ENCODE data around the gene CCDC68. TPM values are rescaled to one million over a fixed set of nuclear protein-coding genes. Genes with fewer than 3 reads are reported as not detected.

Gene CCDC68
- total and polyA plus RNA-seq, 9 donors = 5.4 to 62.8 (median 11.2) TPM

DNA sequence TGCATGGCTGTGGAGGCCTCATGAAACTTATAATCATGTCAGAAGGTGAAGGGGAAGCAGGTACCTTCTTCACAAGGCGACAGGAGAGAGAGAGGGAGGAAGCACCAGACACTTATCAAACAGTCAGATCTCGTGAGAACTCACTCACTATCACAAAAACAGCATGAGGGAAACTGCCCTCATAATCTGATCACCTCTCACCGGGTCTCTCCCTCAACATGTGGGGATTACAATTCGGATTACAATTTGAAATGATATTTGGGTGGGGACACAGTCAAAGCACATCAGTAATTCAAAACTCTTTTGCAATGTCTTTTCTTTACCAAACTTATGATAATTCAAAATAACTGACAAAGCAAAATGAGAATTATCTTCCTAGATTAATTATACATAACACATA, 8.5 kb upstream of the CCDC68 start:
- Histone ChIP-seq H3K4me1 (ENCODE audit: insufficient read depth) (peaks cover 1% of the 10 kb centered on the region), H3K27ac (no peak overlapping the region), H3K27me3 (no peaks in the 10 kb centered on the region), H3K4me3 (no peak overlapping the region), H3K36me3 (no peaks in the 10 kb centered on the region), H3K9me3 (no peaks in the 10 kb centered on the region)
- TF ChIP-seq EP300 (IDR thresholded peaks at IDR 0.05) (no peak), POLR2A (IDR thresholded peaks at IDR 0.05) (no peak)
- TF ChIP-seq, protein P1, sequence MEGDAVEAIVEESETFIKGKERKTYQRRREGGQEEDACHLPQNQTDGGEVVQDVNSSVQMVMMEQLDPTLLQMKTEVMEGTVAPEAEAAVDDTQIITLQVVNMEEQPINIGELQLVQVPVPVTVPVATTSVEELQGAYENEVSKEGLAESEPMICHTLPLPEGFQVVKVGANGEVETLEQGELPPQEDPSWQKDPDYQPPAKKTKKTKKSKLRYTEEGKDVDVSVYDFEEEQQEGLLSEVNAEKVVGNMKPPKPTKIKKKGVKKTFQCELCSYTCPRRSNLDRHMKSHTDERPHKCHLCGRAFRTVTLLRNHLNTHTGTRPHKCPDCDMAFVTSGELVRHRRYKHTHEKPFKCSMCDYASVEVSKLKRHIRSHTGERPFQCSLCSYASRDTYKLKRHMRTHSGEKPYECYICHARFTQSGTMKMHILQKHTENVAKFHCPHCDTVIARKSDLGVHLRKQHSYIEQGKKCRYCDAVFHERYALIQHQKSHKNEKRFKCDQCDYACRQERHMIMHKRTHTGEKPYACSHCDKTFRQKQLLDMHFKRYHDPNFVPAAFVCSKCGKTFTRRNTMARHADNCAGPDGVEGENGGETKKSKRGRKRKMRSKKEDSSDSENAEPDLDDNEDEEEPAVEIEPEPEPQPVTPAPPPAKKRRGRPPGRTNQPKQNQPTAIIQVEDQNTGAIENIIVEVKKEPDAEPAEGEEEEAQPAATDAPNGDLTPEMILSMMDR (IDR thresholded peaks at IDR 0.05) = no peak
- intact Hi-C loops (cut with DNase I) = no loop called here
- DNase-seq = no peak
- 87 to 93% (median 89%) methylated on average over 4 of the region's 4 CpGs for WGBS, 3 donors

DNA sequence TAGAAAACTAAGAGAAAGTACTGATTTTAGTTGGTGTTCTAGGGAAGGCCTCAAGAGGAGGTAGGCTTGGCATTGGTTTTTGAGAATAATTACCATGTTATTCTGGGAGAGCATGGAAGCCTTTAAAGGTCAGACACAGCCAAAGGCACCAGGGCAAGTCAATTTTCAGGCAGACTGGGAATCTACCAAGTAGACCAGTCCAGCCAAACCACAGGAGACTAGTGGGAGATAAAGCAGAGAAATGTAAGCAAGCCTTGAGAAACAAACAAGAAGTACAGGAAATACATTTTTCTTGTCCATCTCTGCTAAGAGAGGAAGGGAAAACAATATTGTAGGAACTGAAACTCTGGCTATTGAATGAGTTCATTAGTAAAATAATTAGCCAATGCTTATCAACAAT, 5.5 kb upstream of the CCDC68 start:
- intact Hi-C loops (cut with DNase I) = no loop called here
- Histone ChIP-seq H3K4me3 (no peak overlapping the region), H3K9me3 (no peaks in the 10 kb centered on the region), H3K27ac (no peak overlapping the region), H3K4me1 (ENCODE audit: insufficient read depth) (peaks cover 11% of the 10 kb centered on the region), H3K27me3 (no peaks in the 10 kb centered on the region), H3K36me3 (no peaks in the 10 kb centered on the region)
- TF ChIP-seq, protein P1 (IDR thresholded peaks at IDR 0.05) = no peak
- TF ChIP-seq EP300 (IDR thresholded peaks at IDR 0.05) = no peak
- TF ChIP-seq POLR2A (IDR thresholded peaks at IDR 0.05) = no peak
- DNase-seq = no peak

DNA sequence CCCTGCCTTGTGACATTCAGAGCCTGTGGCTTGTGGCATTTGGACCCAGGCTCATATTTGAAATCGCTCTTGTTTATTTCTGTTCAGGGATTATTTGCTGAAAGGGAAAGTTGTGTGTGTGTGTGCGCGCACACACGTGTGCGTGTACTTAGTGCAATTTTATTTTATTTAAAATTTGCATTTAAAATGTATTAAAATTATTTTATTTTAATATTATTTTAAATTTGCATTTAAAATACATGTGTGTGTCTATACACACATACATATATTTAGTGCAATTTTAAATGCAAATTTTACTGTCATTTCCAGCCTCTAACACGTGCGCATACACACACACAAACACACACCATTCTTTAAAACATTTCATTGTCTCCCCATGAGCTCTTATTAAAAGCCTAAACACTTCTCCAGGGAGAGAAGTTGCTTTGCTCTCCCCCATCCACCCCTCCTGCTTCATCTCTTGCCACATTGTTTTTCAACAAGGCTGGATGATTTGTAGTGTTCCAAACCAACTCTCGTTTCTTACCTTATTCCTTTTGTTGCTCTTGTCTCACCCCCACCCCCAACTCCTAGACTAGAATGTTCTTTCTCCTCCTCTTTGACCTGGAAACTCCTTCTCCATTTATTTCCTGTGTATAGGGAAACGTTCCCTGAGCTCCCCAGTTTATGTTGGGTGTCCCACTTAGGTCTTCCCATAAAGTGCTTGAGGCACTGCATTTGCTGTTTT, 3.8 kb upstream of the CCDC68 start:
- H3K9me3 ChIP-seq = no peaks in the 10 kb centered on the region
- peaks cover 11% of the 10 kb centered on the region for H3K4me1 ChIP-seq (ENCODE audit: insufficient read depth)
- 71 to 87% (median 75%) methylated on average over 9 of the region's 9 CpGs for WGBS, 3 donors
- DNase-seq = no peak
- no peak overlapping the region for H3K27ac ChIP-seq
- TF ChIP-seq, protein P1 (IDR thresholded peaks at IDR 0.05) = no peak
- no peak for TF ChIP-seq POLR2A (IDR thresholded peaks at IDR 0.05)
- TF ChIP-seq EP300 (IDR thresholded peaks at IDR 0.05) = no peak
- H3K4me3 ChIP-seq = no peak overlapping the region
- intact Hi-C loops (cut with DNase I) = no loop called here
- H3K36me3 ChIP-seq = no peaks in the 10 kb centered on the region
- no peaks in the 10 kb centered on the region for H3K27me3 ChIP-seq

DNA sequence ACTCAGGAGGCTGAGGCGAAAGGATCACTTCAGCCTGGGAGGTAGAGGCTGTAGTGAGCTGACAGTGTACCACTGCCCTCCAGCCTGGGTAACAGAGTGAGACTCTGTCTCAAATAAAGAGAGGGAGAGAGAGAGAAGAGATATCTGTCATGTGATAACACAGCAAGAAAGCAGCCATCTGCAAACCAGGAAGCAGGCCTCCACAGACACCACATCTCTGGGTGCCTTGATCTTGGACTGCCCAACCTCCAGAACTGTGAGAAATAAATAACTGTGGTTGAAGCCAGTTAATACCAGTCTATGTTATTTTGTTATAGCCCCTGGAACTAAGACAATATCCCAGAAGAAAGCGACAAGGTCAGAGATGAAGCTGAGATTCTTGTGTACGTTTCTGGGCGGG, 2.6 kb upstream of the CCDC68 start:
- DNase-seq = no peak
- H3K4me1 ChIP-seq (ENCODE audit: insufficient read depth) = peaks cover 11% of the 10 kb centered on the region
- H3K4me3 ChIP-seq = no peak overlapping the region
- H3K27ac ChIP-seq = peak overlapping the region in 1 of 2 donors; percentile 59
- intact Hi-C loops (cut with DNase I) = no loop called here
- TF ChIP-seq, protein P1 (IDR thresholded peaks at IDR 0.05) = no peak
- TF ChIP-seq POLR2A (IDR thresholded peaks at IDR 0.05) (no peak), EP300 (IDR thresholded peaks at IDR 0.05) (no peak)
- no peaks in the 10 kb centered on the region for H3K27me3 ChIP-seq
- H3K36me3 ChIP-seq = no peaks in the 10 kb centered on the region
- WGBS, 3 donors = 92 to 95% (median 93%) methylated on average over 4 of the region's 4 CpGs
- H3K9me3 ChIP-seq = no peaks in the 10 kb centered on the region
